K562 (cell line): ENCODE results near the gene EML6. TPM values are rescaled to one million over a fixed set of nuclear protein-coding genes. Genes with fewer than 3 reads are reported as not detected.

Source experiments
- ATAC-seq: fragments of 200-7000 bp; cut with Tn5 transposase; 3 replicates; pipeline ENCODE4 v1.9.1; 2020; ENCODE audit warnings: moderate library complexity
- BruUV-seq: library from RNA; stranded (reverse); fragments of 400-500 nt; replicated peaks from 2 replicates; lab custom pipeline; 2021; lab: Mats Ljungman, UMichigan
- CTCF ChIA-PET: fragments of 300-600 bp; formaldehyde crosslinking; extraction: SDS; loops from one replicate; lab custom pipeline; 2021; ENCODE audit warnings: low intra/inter-chr PET ratio; lab: Yijun Ruan, JAX
- POLR2A ChIA-PET: fragments of 300-600, 350-650 bp; sonication (Branson Sonifier 250); formaldehyde crosslinking; extraction: SDS; loops from one replicate; lab custom pipeline; 2021; ENCODE audit warnings: antibody characterized with exemption, inconsistent platforms; lab: Yijun Ruan, JAX
- DNase-seq, 4 experiments: peaks; one replicate each; pipeline versions ENCODE4 v3.0.0 to v3.0.0-alpha.2; 2011 to 2018; ENCODE audit warnings: low spot score in 3 of 4, mixed read lengths in 3 of 4; ENCODE audit errors: extremely low read depth in 1 of 4
- FAIRE-seq: peaks from 2 replicates; lab custom pipeline; 2011; peaks lifted over from hg19 to GRCh38; lab: Jason Lieb, UNC
- H2AFZ ChIP-seq: 2 replicates; pipeline ENCODE4 v1.6.0; 2011; ENCODE audit warnings: low read depth, low read length, control low read depth, inconsistent platforms
- H3K27ac ChIP-seq: fragments of 200-600 bp; 3 replicates; pipeline ENCODE4 v1.8.0; 2011; ENCODE audit warnings: low read depth, mild to moderate bottlenecking, control low read depth, inconsistent platforms, low read length, moderate library complexity, mixed read lengths; ENCODE audit errors: extremely low read depth
- H3K27me3 ChIP-seq, 2 experiments: fragments of 300-600 bp in 1 of 2; 2 replicates in 1 of 2; 3 replicates in 1 of 2; pipeline versions ENCODE4 v1.6.0 to v1.8.0; 2011; ENCODE audit warnings: inconsistent platforms in 2 of 2, low read length in 2 of 2, mild to moderate bottlenecking in 1 of 2, mixed read lengths in 1 of 2, moderate library complexity in 1 of 2; ENCODE audit not compliant: control insufficient read depth in 2 of 2, insufficient read depth in 2 of 2
- H3K36me3 ChIP-seq: fragments of 300-600 bp; 3 replicates; pipeline ENCODE4 v1.8.0; 2011; ENCODE audit warnings: mild to moderate bottlenecking, low read length, inconsistent platforms; ENCODE audit not compliant: control insufficient read depth, insufficient read depth
- H3K4me1 ChIP-seq, 2 experiments: fragments of 200-600 bp in 1 of 2; replicated peaks in 1 of 2; 2 replicates in 1 of 2; 3 replicates in 1 of 2; pipeline versions ENCODE4 v1.5.1 to v1.8.0; 2011; ENCODE audit warnings: inconsistent platforms in 2 of 2, low read length in 2 of 2, mild to moderate bottlenecking in 1 of 2, mixed read lengths in 1 of 2, moderate library complexity in 1 of 2; ENCODE audit not compliant: control insufficient read depth in 2 of 2, insufficient read depth in 2 of 2
- H3K4me2 ChIP-seq: 2 replicates; pipeline ENCODE4 v1.6.1; 2011; ENCODE audit warnings: low read length, control low read depth, inconsistent platforms, mixed read lengths; ENCODE audit not compliant: insufficient read depth
- H3K4me3 ChIP-seq: fragments of 200-600 bp; sonication (generic), shearing (Covaris generic); 2 replicates; pipeline ENCODE4 v1.5.1; 2016; ENCODE audit warnings: control low read depth, inconsistent platforms
- H3K79me2 ChIP-seq: fragments of 200-600 bp; 3 replicates; pipeline ENCODE4 v1.8.0; 2011; ENCODE audit warnings: low read length, inconsistent platforms; ENCODE audit not compliant: control insufficient read depth, insufficient read depth
- H3K9ac ChIP-seq, 2 experiments: 2 replicates each; pipeline versions ENCODE4 v1.6.0 to v1.6.1; 2011; ENCODE audit warnings: low read depth in 2 of 2, low read length in 2 of 2, control low read depth in 1 of 2, inconsistent platforms in 1 of 2, mild to moderate bottlenecking in 1 of 2, mixed read lengths in 1 of 2; ENCODE audit not compliant: insufficient read depth in 1 of 2
- H3K9me1 ChIP-seq: one replicate; pipeline ENCODE4 v1.6.0; 2011; ENCODE audit warnings: inconsistent platforms, mild to moderate bottlenecking, low read length, moderate library complexity; ENCODE audit not compliant: control insufficient read depth, insufficient read depth
- H3K9me3 ChIP-seq: replicated peaks from 2 replicates; pipeline ENCODE4 v1.5.1; 2011; ENCODE audit warnings: low read depth, low read length, inconsistent platforms; ENCODE audit not compliant: control insufficient read depth, insufficient read depth
- H4K20me1 ChIP-seq: replicated peaks from 2 replicates; pipeline ENCODE4 v1.6.1; 2011; ENCODE audit warnings: low read length, inconsistent platforms, mixed read lengths; ENCODE audit not compliant: control insufficient read depth, insufficient read depth
- ETS2 ChIP-seq: IDR thresholded peaks from 2 replicates; pipeline ENCODE4 v1.6.1; 2016; ENCODE audit warnings: borderline replicate concordance, missing genetic modification characterization, mild to moderate bottlenecking, moderate library complexity, missing compliant biosample characterization; ENCODE audit not compliant: poor library complexity, severe bottlenecking
- FUS ChIP-seq: fragments of 200-400 bp; formaldehyde crosslinking; optimal IDR thresholded peaks from 2 replicates; pipeline ENCODE3; 2017; ENCODE audit warnings: low read depth, low read length
- MEIS2 ChIP-seq: fragments of 450-650 bp; IDR thresholded peaks from 2 replicates; pipeline ENCODE4 v1.6.1; 2014; ENCODE audit warnings: mild to moderate bottlenecking; ENCODE audit not compliant: partially characterized antibody
- PHB2 ChIP-seq: fragments of 450-650 bp; IDR thresholded peaks from 2 replicates; pipeline ENCODE4 v1.6.1; 2017; ENCODE audit warnings: low read depth
- RBM39 ChIP-seq: fragments of 200-400 bp; formaldehyde crosslinking; optimal IDR thresholded peaks from 2 replicates; pipeline ENCODE3; 2018; ENCODE audit warnings: low read depth, low read length
- SRSF1 ChIP-seq: fragments of 200-400 bp; formaldehyde crosslinking; IDR thresholded peaks from 2 replicates; pipeline ENCODE4 v1.6.1; 2017; ENCODE audit warnings: mild to moderate bottlenecking, low read depth, low read length, moderate library complexity
- XRCC3 ChIP-seq: fragments of 450-650 bp; IDR thresholded peaks from 2 replicates; pipeline ENCODE4 v1.6.1; 2017; ENCODE audit warnings: mild to moderate bottlenecking, moderate library complexity
- ZNF253 ChIP-seq: fragments of 250-450 bp; sonication (Bioruptor Pico); conservative IDR thresholded peaks from 2 replicates; pipeline ENCODE4 v1.6.1; 2021; ENCODE audit warnings: mild to moderate bottlenecking
- ZNF282 ChIP-seq: sonication (generic); formaldehyde crosslinking; IDR thresholded peaks from 2 replicates; pipeline ENCODE4 v1.8.1; 2023; ENCODE audit warnings: missing genetic modification reagents
- ZNF584 ChIP-seq: fragments of 200-800 bp; sonication (Bioruptor generic); IDR thresholded peaks from 2 replicates; pipeline ENCODE4 v1.6.1; 2016; ENCODE audit warnings: low read depth, mild to moderate bottlenecking, missing genetic modification characterization, missing compliant biosample characterization
- WGBS: fragments of 100-300 bp; shearing (Covaris generic); methylation state at CpG from one replicate; pipeline ENCODE4 v1.1.6; 2016; ENCODE audit warnings: low coverage, mixed read lengths; ENCODE audit not compliant: insufficient coverage; ENCODE audit errors: missing lambda C conversion rate; 5-methylcytosine and 5-hydroxymethylcytosine counted together
- in situ Hi-C: fragments of 300-500 bp; cut with MboI; formaldehyde crosslinking; loops from 4 replicates; pipeline ENCODE4 v1.15.0; 2018; ENCODE audit warnings: inconsistent platforms, mixed read lengths
- intact Hi-C: fragments of 100-400 bp; cut with micrococcal nuclease; formaldehyde crosslinking; loops from 2 replicates; pipeline ENCODE4 v1.14.2; 2022
- polyA plus RNA-seq, 8 experiments: library from polyadenylated mRNA; depleted of rRNA in 4 of 8; stranded (reverse) in 5 of 8; unstranded in 3 of 8; fragments of >200 nt; fragmentation: Nextera tagmentation in 2 of 8; fragmentation: Illumina TruSeq in 1 of 8; extraction: Ambion mirVana in 2 of 8; extraction: Trizol in 1 of 8; gene quantifications; 2 replicates each; pipeline versions ENCODE4 v1.2.1 to v1.2.3, GENCODE V29; 2011 to 2014; ENCODE audit warnings: inconsistent platforms in 1 of 8, missing spikeins in 1 of 8
- total RNA-seq, 7 experiments: library from RNA; depleted of rRNA in 6 of 7; stranded (reverse); fragments of >200 nt in 6 of 7; fragmentation: Illumina TruSeq in 2 of 7; extraction: Trizol in 2 of 7; gene quantifications; 2 replicates each; pipeline versions ENCODE4 v1.2.1 to v1.2.3, GENCODE V29; 2011 to 2021; ENCODE audit warnings: low replicate concordance in 1 of 7
- TF ChIP-seq, protein P1 (sequence below): fragments of 250-450 bp; sonication (Bioruptor Pico); IDR thresholded peaks from 2 replicates; pipeline ENCODE4 v1.8.0; 2021; ENCODE audit warnings: moderate library complexity, mild to moderate bottlenecking, inconsistent platforms
- TF ChIP-seq, protein P2 (sequence below), 3 experiments: fragments of 200-800 bp in 1 of 3; fragments of 250-450 bp in 1 of 3; fragments of 450-650 bp in 1 of 3; sonication (Bioruptor Pico) in 1 of 3; sonication (Bioruptor generic) in 1 of 3; formaldehyde crosslinking in 1 of 3; IDR thresholded peaks; 2 replicates each; pipeline versions ENCODE4 v1.6.1 to v1.8.0; 2016 to 2022; ENCODE audit warnings: mild to moderate bottlenecking in 2 of 3, missing genetic modification characterization in 2 of 3, missing compliant biosample characterization in 1 of 3, moderate library complexity in 1 of 3
- TF ChIP-seq, protein P3 (sequence below): sonication (generic); formaldehyde crosslinking; IDR thresholded peaks from 2 replicates; pipeline ENCODE4 v1.8.1; 2022; ENCODE audit warnings: missing genetic modification reagents

Gene EML6
- total and polyA plus RNA-seq, 9 of the 15 experiments (the other 6 are each of a cell fraction or from before 2014, with no cell fraction given), result 0.07 to 0.56 (median 0.25) TPM

DNA sequence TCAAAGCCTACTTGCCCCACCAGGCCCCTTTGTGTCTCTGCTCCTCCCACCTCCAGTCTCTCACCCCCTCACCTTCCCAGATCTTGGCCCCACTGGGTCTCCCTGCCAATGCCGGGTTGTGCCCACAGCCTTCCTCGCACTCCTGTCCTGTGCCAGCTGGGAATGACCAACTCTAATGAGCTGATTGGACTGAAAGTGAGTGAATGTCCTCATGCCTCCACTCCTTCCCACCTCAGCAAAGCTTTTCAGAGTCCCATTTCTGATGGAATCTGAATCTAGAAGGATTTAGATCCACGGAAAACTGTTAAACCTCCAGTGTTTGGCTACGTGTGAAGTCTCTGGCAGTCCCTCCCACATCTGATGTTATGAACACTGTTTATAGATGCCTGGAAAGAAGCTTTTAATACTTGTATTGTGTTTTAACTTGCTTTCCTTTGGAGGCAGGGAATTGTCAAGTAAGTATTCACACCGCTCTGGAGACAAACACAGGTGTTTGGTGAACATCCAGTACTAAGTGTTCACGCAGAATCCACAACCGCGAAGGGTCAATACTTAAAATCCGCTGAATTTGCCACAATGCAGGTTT is 222.9 kb downstream of the EML6 start:
- Histone ChIP-seq H3K4me1 (peaks cover 4 to 5% of the 10 kb centered on the region in 2 experiments; a peak in 3 of 5 replicates), H3K9ac (no peak overlapping the region), H3K9me3 (no peaks in the 10 kb centered on the region), H2AFZ (peak overlapping the region; percentile 39; the same call in 1 of the 2 replicates), H3K4me3 (no peak overlapping the region), H3K27me3 (peaks cover 0 to 14% of the 10 kb centered on the region in 2 experiments; a peak in 3 of 5 replicates), H3K36me3 (no peaks in the 10 kb centered on the region), H3K27ac (no peak overlapping the region), H3K79me2 (no peaks in the 10 kb centered on the region), H3K9me1 (no peaks in the 10 kb centered on the region), H3K4me2 (no peak overlapping the region), H4K20me1 (no peaks in the 10 kb centered on the region)
- POLR2A ChIA-PET, result interaction anchor here (1.1 kb wide), 1 partner anchor 10 kb away, joined by 5 read pairs; no protein-coding TSS in a partner anchor
- WGBS, result 53% methylated on average over 9 of the region's 9 CpGs
- no peak for FAIRE-seq
- in situ Hi-C loops (no loop called here), intact Hi-C loops (no loop called here)
- no peak for ATAC-seq
- no peak for DNase-seq
- no TSS peak for BruUV-seq
- CTCF ChIA-PET, result no interaction called here
- TF ChIP-seq ZNF584, result no peak
- no peak for TF ChIP-seq PHB2
- TF ChIP-seq, protein P1, sequence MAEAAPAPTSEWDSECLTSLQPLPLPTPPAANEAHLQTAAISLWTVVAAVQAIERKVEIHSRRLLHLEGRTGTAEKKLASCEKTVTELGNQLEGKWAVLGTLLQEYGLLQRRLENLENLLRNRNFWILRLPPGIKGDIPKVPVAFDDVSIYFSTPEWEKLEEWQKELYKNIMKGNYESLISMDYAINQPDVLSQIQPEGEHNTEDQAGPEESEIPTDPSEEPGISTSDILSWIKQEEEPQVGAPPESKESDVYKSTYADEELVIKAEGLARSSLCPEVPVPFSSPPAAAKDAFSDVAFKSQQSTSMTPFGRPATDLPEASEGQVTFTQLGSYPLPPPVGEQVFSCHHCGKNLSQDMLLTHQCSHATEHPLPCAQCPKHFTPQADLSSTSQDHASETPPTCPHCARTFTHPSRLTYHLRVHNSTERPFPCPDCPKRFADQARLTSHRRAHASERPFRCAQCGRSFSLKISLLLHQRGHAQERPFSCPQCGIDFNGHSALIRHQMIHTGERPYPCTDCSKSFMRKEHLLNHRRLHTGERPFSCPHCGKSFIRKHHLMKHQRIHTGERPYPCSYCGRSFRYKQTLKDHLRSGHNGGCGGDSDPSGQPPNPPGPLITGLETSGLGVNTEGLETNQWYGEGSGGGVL (CRISPR knock-in tag), result no peak
- TF ChIP-seq ZNF253 (CRISPR knock-in tag), result no peak
- TF ChIP-seq XRCC3, result no peak
- no peak for TF ChIP-seq SRSF1
- TF ChIP-seq, protein P2, sequence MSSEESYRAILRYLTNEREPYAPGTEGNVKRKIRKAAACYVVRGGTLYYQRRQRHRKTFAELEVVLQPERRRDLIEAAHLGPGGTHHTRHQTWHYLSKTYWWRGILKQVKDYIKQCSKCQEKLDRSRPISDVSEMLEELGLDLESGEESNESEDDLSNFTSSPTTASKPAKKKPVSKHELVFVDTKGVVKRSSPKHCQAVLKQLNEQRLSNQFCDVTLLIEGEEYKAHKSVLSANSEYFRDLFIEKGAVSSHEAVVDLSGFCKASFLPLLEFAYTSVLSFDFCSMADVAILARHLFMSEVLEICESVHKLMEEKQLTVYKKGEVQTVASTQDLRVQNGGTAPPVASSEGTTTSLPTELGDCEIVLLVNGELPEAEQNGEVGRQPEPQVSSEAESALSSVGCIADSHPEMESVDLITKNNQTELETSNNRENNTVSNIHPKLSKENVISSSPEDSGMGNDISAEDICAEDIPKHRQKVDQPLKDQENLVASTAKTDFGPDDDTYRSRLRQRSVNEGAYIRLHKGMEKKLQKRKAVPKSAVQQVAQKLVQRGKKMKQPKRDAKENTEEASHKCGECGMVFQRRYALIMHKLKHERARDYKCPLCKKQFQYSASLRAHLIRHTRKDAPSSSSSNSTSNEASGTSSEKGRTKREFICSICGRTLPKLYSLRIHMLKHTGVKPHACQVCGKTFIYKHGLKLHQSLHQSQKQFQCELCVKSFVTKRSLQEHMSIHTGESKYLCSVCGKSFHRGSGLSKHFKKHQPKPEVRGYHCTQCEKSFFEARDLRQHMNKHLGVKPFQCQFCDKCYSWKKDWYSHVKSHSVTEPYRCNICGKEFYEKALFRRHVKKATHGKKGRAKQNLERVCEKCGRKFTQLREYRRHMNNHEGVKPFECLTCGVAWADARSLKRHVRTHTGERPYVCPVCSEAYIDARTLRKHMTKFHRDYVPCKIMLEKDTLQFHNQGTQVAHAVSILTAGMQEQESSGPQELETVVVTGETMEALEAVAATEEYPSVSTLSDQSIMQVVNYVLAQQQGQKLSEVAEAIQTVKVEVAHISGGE (CRISPR knock-in tag; IDR thresholded peaks at IDR 0.05), result no peak
- TF ChIP-seq RBM39, result no peak
- TF ChIP-seq, protein P3, sequence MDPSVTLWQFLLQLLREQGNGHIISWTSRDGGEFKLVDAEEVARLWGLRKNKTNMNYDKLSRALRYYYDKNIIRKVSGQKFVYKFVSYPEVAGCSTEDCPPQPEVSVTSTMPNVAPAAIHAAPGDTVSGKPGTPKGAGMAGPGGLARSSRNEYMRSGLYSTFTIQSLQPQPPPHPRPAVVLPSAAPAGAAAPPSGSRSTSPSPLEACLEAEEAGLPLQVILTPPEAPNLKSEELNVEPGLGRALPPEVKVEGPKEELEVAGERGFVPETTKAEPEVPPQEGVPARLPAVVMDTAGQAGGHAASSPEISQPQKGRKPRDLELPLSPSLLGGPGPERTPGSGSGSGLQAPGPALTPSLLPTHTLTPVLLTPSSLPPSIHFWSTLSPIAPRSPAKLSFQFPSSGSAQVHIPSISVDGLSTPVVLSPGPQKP (CRISPR knock-in tag), result no peak
- no peak for TF ChIP-seq FUS
- TF ChIP-seq MEIS2, result no peak
- TF ChIP-seq ZNF282 (CRISPR knock-in tag), result no peak
- TF ChIP-seq ETS2 (tag), result no peak
